DMS53 (cell line): ENCODE results near the gene POLR1G.

ENCODE experiments used
- DNase-seq: peaks from one replicate; lab custom pipeline; 2025; lab: John Stamatoyannopoulos, UW

The POLR1G gene

GRCh38 chr19:45406226-45407090 lies at the start of gene POLR1G:
TSS of gene POLR1G (plus strand) at chr19:45406644. CDS start at chr19:45406697, 53 bp downstream.
- peak; percentile 89 for DNase-seq

- DNase-seq: no peak
Measured at GRCh38 chr19:45356760-45357444, 49.5 kb upstream of the POLR1G start.

- no peak for DNase-seq
Measured at GRCh38 chr19:45357445-45357783, 49.0 kb upstream of the POLR1G start.

- DNase-seq: no peak
Measured at GRCh38 chr19:45358213-45358792, 48.1 kb upstream of the POLR1G start.

- no peak for DNase-seq
Measured at GRCh38 chr19:45361608-45362007, 44.8 kb upstream of the POLR1G start.

GRCh38 chr19:45362291-45362690 lies 44.2 kb upstream of the POLR1G start:
- no peak for DNase-seq

- no peak for DNase-seq
Measured at GRCh38 chr19:45363861-45364459, 42.5 kb upstream of the POLR1G start.

GRCh38 chr19:45364696-45365095 lies 41.7 kb upstream of the POLR1G start:
- DNase-seq: no peak

GRCh38 chr19:45368127-45368526 lies 38.3 kb upstream of the POLR1G start:
- no peak for DNase-seq

GRCh38 chr19:45368737-45369340 lies 37.6 kb upstream of the POLR1G start:
- DNase-seq: peak; percentile 14

- DNase-seq: peak; percentile 98
Measured at GRCh38 chr19:45370410-45371204, 35.8 kb upstream of the POLR1G start, which contains the start of gene ERCC2. TSS of gene ERCC2 (minus strand) at chr19:45370573. CDS start at chr19:45370540, 33 bp downstream.

GRCh38 chr19:45376045-45376724 lies 30.3 kb upstream of the POLR1G start:
- DNase-seq: peak; percentile 12

- no peak for DNase-seq
Measured at GRCh38 chr19:45380107-45380506, 26.3 kb upstream of the POLR1G start.

GRCh38 chr19:45382426-45382825 lies 24.0 kb upstream of the POLR1G start:
- DNase-seq: no peak

- peak; percentile 26 for DNase-seq
Measured at GRCh38 chr19:45385392-45386221, 20.8 kb upstream of the POLR1G start.

- peak; percentile 58 for DNase-seq
Measured at GRCh38 chr19:45391346-45391745, 15.1 kb upstream of the POLR1G start.

- DNase-seq: no peak
Measured at GRCh38 chr19:45391871-45392665, 14.4 kb upstream of the POLR1G start.

- no peak for DNase-seq
Measured at GRCh38 chr19:45395821-45396617, 10.4 kb upstream of the POLR1G start.
